HG02623 (cell line): Measurements from ENCODE around the gene TENM3.
"Not testable (repeated sequence)": the region's sequence is repeated elsewhere in the genome, so short reads cannot be mapped to it uniquely, and the experiment has no call there.

Experiments
- ATAC-seq: cut with Tn5 transposase; IDR thresholded peaks from one replicate; pipeline ENCODE4 v1.9.1; 2021; ENCODE audit warnings: moderate library complexity; ENCODE audit not compliant: unreplicated experiment

The TENM3 gene

GRCh38 chr4:182227611-182228010 is 15.6 kb upstream of the TENM3 start:
- ATAC-seq: no peak

- ATAC-seq: no peak
Observed at GRCh38 chr4:182228991-182229577, 14.1 kb upstream of the TENM3 start.

- ATAC-seq: no peak
Observed at GRCh38 chr4:182230256-182230655, 12.9 kb upstream of the TENM3 start.

GRCh38 chr4:182231080-182231479 is 12.1 kb upstream of the TENM3 start:
- ATAC-seq: no peak

- ATAC-seq: no peak
Observed at GRCh38 chr4:182231496-182231895, 11.7 kb upstream of the TENM3 start.

GRCh38 chr4:182233310-182234090 is 9.7 kb upstream of the TENM3 start:
- ATAC-seq: no peak

GRCh38 chr4:182235021-182235795 is 8.0 kb upstream of the TENM3 start:
- ATAC-seq: no peak

- no peak for ATAC-seq
Observed at GRCh38 chr4:182236186-182236585, 7.0 kb upstream of the TENM3 start.

- not testable (repeated sequence) for ATAC-seq
Observed at GRCh38 chr4:182237010-182237409, 6.2 kb upstream of the TENM3 start.

- no peak for ATAC-seq
Observed at GRCh38 chr4:182238355-182238931, 4.8 kb upstream of the TENM3 start.

- no peak for ATAC-seq
Observed at GRCh38 chr4:182240161-182241130, 2.8 kb upstream of the TENM3 start.

GRCh38 chr4:182242260-182242659 is 942 bp upstream of the TENM3 start:
- not testable (repeated sequence) for ATAC-seq

GRCh38 chr4:182242787-182243186 is 415 bp upstream of the TENM3 start:
- no peak for ATAC-seq

- no peak for ATAC-seq
Observed at GRCh38 chr4:182245041-182245440, 1.8 kb downstream of the TENM3 start.

- no peak for ATAC-seq
Observed at GRCh38 chr4:182245541-182246215, 2.5 kb downstream of the TENM3 start.

- ATAC-seq: no peak
Observed at GRCh38 chr4:182246401-182247205, 3.4 kb downstream of the TENM3 start.

- no peak for ATAC-seq
Observed at GRCh38 chr4:182248295-182248694, 5.1 kb downstream of the TENM3 start.

- ATAC-seq: no peak
Observed at GRCh38 chr4:182250446-182250845, 7.2 kb downstream of the TENM3 start.

GRCh38 chr4:182251116-182251515 is 7.9 kb downstream of the TENM3 start:
- ATAC-seq: no peak
